Measurements from ENCODE around the gene TMEM200A.
"Not testable (repeated sequence)": the region's sequence is repeated elsewhere in the genome, so short reads cannot be mapped to it uniquely, and the experiment has no call there.

Gene TMEM200A

GRCh38 chr6:130365166-130366106, at the start of gene TMEM200A:
Gene TMEM200A, plus strand, starts transcription at chr6:130366017. Its CDS starts 74,406 bp downstream, at chr6:130440423.
- DNase-seq = peak; percentile 21

GRCh38 chr6:130320908-130321307, 44.9 kb upstream of the TMEM200A start:
- DNase-seq = no peak

- DNase-seq = no peak
These were observed 43.0 kb upstream of the TMEM200A start for GRCh38 chr6:130322673-130323268.

- DNase-seq = no peak
These were observed 41.2 kb upstream of the TMEM200A start for GRCh38 chr6:130324657-130325056.

- no peak for DNase-seq
These were observed 39.3 kb upstream of the TMEM200A start for GRCh38 chr6:130326496-130326895.

GRCh38 chr6:130337534-130337933, 28.3 kb upstream of the TMEM200A start:
- no peak for DNase-seq

GRCh38 chr6:130346324-130346723, 19.5 kb upstream of the TMEM200A start:
- DNase-seq = not testable (repeated sequence)

GRCh38 chr6:130354322-130354721, 11.5 kb upstream of the TMEM200A start:
- no peak for DNase-seq

GRCh38 chr6:130355572-130355971, 10.2 kb upstream of the TMEM200A start:
- no peak for DNase-seq

GRCh38 chr6:130357436-130357835, 8.4 kb upstream of the TMEM200A start:
- no peak for DNase-seq

GRCh38 chr6:130359736-130360135, 6.1 kb upstream of the TMEM200A start:
- DNase-seq = no peak

GRCh38 chr6:130362128-130362527, 3.7 kb upstream of the TMEM200A start:
- no peak for DNase-seq

GRCh38 chr6:130364224-130364780, 1.5 kb upstream of the TMEM200A start:
- DNase-seq = no peak

- no peak for DNase-seq
These were observed 539 bp downstream of the TMEM200A start for GRCh38 chr6:130366107-130367005.

GRCh38 chr6:130367767-130368166, 1.9 kb downstream of the TMEM200A start:
- DNase-seq = no peak

- DNase-seq = no peak
These were observed 2.8 kb downstream of the TMEM200A start for GRCh38 chr6:130368576-130368975.

- DNase-seq = no peak
These were observed 4.0 kb downstream of the TMEM200A start for GRCh38 chr6:130369831-130370230.

GRCh38 chr6:130371921-130372420, 6.2 kb downstream of the TMEM200A start:
- DNase-seq = no peak

GRCh38 chr6:130372786-130373185, 7.0 kb downstream of the TMEM200A start:
- no peak for DNase-seq

GRCh38 chr6:130373992-130374391, 8.2 kb downstream of the TMEM200A start:
- no peak for DNase-seq

- no peak for DNase-seq
These were observed 11.1 kb downstream of the TMEM200A start for GRCh38 chr6:130376936-130377335.

- DNase-seq = no peak
These were observed 11.6 kb downstream of the TMEM200A start for GRCh38 chr6:130377371-130377770.

- no peak for DNase-seq
These were observed 12.1 kb downstream of the TMEM200A start for GRCh38 chr6:130377915-130378314.

All from NCI-H524 treated with DMSO at 0.1 percent for 48 hours (cell line).